HepG2 (cell line): Measurements from ENCODE around the gene ARVCF. TPM values are rescaled to one million over a fixed set of nuclear protein-coding genes. Genes with fewer than 3 reads are reported as not detected.

Experiments used
- BORCS8-MEF2B ChIP-seq: sonication (generic); formaldehyde crosslinking; IDR thresholded peaks from 2 replicates; pipeline ENCODE4 v1.8.0; 2022; ENCODE audit warnings: mild to moderate bottlenecking, missing genetic modification reagents
- BRD4 ChIP-seq: sonication (generic); formaldehyde crosslinking; IDR thresholded peaks from 2 replicates; pipeline ENCODE4 v1.4.0; 2020; ENCODE audit warnings: missing genetic modification reagents
- FOXK1 ChIP-seq: sonication (generic); formaldehyde crosslinking; IDR thresholded peaks from 2 replicates; pipeline ENCODE4 v1.4.0; 2020; ENCODE audit warnings: low read depth, missing genetic modification reagents, borderline replicate concordance
- HDAC6 ChIP-seq: fragments of 200-600 bp; sonication (generic); IDR thresholded peaks from 2 replicates; pipeline ENCODE4 v1.7.0; 2017; ENCODE audit warnings: mild to moderate bottlenecking, antibody characterized with exemption, low read length, low read depth
- HMGA1 ChIP-seq: sonication (generic); formaldehyde crosslinking; conservative IDR thresholded peaks from 2 replicates; pipeline ENCODE4 v1.4.0; 2020; ENCODE audit warnings: missing genetic modification reagents
- KAT2B ChIP-seq: fragments of 150-350 bp; IDR thresholded peaks from 2 replicates; pipeline ENCODE4 v1.6.1; 2014; ENCODE audit warnings: low read depth, low read length, borderline replicate concordance
- MED13 ChIP-seq: sonication (generic); formaldehyde crosslinking; IDR thresholded peaks from 2 replicates; pipeline ENCODE4 v1.5.0; 2020; ENCODE audit warnings: missing genetic modification reagents
- MIXL1 ChIP-seq: IDR thresholded peaks from 2 replicates; pipeline ENCODE4 v1.6.1; 2016
- NFKB2 ChIP-seq: sonication (generic); formaldehyde crosslinking; IDR thresholded peaks from 2 replicates; pipeline ENCODE4 v1.4.0; 2020; ENCODE audit warnings: missing genetic modification reagents, borderline replicate concordance
- NR2C2 ChIP-seq: sonication (generic); formaldehyde crosslinking; IDR thresholded peaks from 2 replicates; pipeline ENCODE4 v1.4.0; 2020; ENCODE audit warnings: missing genetic modification reagents, mild to moderate bottlenecking, moderate library complexity, borderline replicate concordance
- REL ChIP-seq: sonication (generic); formaldehyde crosslinking; conservative IDR thresholded peaks from 2 replicates; pipeline ENCODE4 v1.8.0; 2022; ENCODE audit warnings: mild to moderate bottlenecking, missing genetic modification reagents, moderate library complexity
- SALL2 ChIP-seq: sonication (generic); formaldehyde crosslinking; IDR thresholded peaks from 2 replicates; pipeline ENCODE4 v1.8.1; 2023; ENCODE audit warnings: mild to moderate bottlenecking, missing genetic modification reagents, inconsistent platforms
- SMAD3 ChIP-seq: sonication (generic); formaldehyde crosslinking; IDR thresholded peaks from 2 replicates; pipeline ENCODE4 v1.4.0; 2020; ENCODE audit warnings: missing genetic modification reagents
- ZNF136 ChIP-seq: sonication (generic); formaldehyde crosslinking; IDR thresholded peaks from 2 replicates; pipeline ENCODE4 v1.8.1; 2022; ENCODE audit warnings: low read depth, mild to moderate bottlenecking, moderate library complexity, missing genetic modification reagents
- ZNF382 ChIP-seq: sonication (generic); formaldehyde crosslinking; IDR thresholded peaks from 2 replicates; pipeline ENCODE4 v1.5.0; 2020; ENCODE audit warnings: missing genetic modification reagents, mild to moderate bottlenecking, borderline replicate concordance
- ZNF430 ChIP-seq: sonication (generic); formaldehyde crosslinking; IDR thresholded peaks from 2 replicates; pipeline ENCODE4 v1.9.0; 2021; ENCODE audit warnings: mild to moderate bottlenecking, missing genetic modification reagents
- ZNF660 ChIP-seq: sonication (generic); formaldehyde crosslinking; IDR thresholded peaks from 2 replicates; pipeline ENCODE4 v1.5.1; 2020; ENCODE audit warnings: mild to moderate bottlenecking, low read depth, missing genetic modification reagents, borderline replicate concordance
- ZNF761 ChIP-seq: sonication (generic); formaldehyde crosslinking; conservative IDR thresholded peaks from 2 replicates; pipeline ENCODE4 v1.4.0; 2020; ENCODE audit warnings: mild to moderate bottlenecking, missing genetic modification reagents
- polyA plus RNA-seq, 8 experiments: library from polyadenylated mRNA; depleted of rRNA in 3 of 8; stranded (reverse) in 7 of 8; unstranded in 1 of 8; fragments of >200 nt; fragmentation: Illumina TruSeq in 4 of 8; extraction: Trizol in 4 of 8; gene quantifications; 2 replicates each; pipeline versions ENCODE4 v1.2.1 to v1.2.3, GENCODE V29; 2011 to 2016; ENCODE audit warnings: low read depth in 4 of 8, missing spikeins in 1 of 8, mixed read lengths in 1 of 8; ENCODE audit not compliant: insufficient read depth in 1 of 8
- total RNA-seq, 5 experiments: library from RNA; depleted of rRNA; stranded (reverse); fragments of >200 nt; fragmentation: Illumina TruSeq; extraction: Trizol; gene quantifications; 2 replicates each; pipeline ENCODE4 v1.2.3, GENCODE V29; 2016; ENCODE audit warnings: low read depth in 1 of 5
- TF ChIP-seq, protein P1 (sequence below): sonication (generic); formaldehyde crosslinking; IDR thresholded peaks from 2 replicates; pipeline ENCODE4 v1.8.1; 2023; ENCODE audit warnings: missing genetic modification reagents, inconsistent platforms, borderline replicate concordance
- TF ChIP-seq, protein P2 (sequence below): fragments of 450-650 bp; IDR thresholded peaks from 2 replicates; pipeline ENCODE4 v1.6.1; 2016
- TF ChIP-seq, protein P3 (sequence below): sonication (generic); formaldehyde crosslinking; IDR thresholded peaks from 2 replicates; pipeline ENCODE4 v1.5.1; 2020; ENCODE audit warnings: missing genetic modification reagents, mild to moderate bottlenecking, borderline replicate concordance
- TF ChIP-seq, protein P4 (sequence below): sonication (generic); formaldehyde crosslinking; IDR thresholded peaks from 2 replicates; pipeline ENCODE4 v1.8.0; 2022; ENCODE audit warnings: missing genetic modification reagents, low read depth, mild to moderate bottlenecking, borderline replicate concordance
- TF ChIP-seq, protein P5 (sequence below): sonication (generic); formaldehyde crosslinking; conservative IDR thresholded peaks from 2 replicates; pipeline ENCODE4 v1.8.0; 2022; ENCODE audit warnings: missing genetic modification reagents

The ARVCF gene
- total and polyA plus RNA-seq, 2 of the 13 experiments (the other 11 are each of a cell fraction or from before 2014, with no cell fraction given) = 16.4 to 17.7 TPM

DNA sequence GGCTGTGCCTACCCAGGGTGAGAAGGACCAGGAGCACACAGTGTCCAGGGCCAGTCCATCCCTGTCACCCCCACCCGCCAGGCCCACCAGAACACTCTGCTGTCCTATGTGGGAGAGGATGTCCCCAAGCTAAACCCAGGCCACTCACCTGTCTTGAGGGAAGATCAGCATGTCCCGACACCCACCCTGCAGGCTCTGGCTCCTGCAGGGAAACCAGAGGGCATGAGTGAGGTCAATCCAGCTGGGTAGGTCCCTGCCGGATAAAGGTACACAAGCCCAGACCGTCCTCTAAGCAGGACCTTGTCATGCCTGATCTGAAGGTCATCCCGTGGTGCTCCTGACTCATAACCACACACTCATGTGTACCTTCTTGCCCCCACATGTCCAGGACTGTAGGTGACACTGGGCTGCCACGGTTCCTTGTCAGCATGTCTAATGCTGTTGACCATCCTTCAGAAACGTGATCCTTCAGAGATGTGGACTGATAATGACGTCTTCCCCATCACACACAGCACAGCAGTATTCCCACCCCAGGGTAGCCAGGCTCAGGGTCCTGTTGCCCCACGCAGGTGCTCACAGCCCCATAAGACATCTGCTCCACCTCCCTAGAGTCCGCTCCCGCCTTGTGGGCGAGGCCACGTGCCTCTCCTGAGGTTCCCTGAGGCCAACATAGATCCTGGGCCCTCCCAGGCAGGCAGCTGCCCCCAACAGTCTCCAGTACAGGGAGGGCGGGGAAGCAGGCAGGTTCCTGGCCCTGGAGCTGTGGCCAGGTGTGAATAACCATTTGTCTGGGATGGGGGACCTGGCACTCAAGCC is 6.1 kb downstream of the ARVCF start (continued):
- TF ChIP-seq, protein P1, sequence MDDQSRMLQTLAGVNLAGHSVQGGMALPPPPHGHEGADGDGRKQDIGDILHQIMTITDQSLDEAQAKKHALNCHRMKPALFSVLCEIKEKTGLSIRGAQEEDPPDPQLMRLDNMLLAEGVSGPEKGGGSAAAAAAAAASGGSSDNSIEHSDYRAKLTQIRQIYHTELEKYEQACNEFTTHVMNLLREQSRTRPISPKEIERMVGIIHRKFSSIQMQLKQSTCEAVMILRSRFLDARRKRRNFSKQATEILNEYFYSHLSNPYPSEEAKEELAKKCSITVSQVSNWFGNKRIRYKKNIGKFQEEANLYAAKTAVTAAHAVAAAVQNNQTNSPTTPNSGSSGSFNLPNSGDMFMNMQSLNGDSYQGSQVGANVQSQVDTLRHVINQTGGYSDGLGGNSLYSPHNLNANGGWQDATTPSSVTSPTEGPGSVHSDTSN (CRISPR knock-in tag) = no peak
- TF ChIP-seq REL (CRISPR knock-in tag) = no peak
- TF ChIP-seq, protein P2, sequence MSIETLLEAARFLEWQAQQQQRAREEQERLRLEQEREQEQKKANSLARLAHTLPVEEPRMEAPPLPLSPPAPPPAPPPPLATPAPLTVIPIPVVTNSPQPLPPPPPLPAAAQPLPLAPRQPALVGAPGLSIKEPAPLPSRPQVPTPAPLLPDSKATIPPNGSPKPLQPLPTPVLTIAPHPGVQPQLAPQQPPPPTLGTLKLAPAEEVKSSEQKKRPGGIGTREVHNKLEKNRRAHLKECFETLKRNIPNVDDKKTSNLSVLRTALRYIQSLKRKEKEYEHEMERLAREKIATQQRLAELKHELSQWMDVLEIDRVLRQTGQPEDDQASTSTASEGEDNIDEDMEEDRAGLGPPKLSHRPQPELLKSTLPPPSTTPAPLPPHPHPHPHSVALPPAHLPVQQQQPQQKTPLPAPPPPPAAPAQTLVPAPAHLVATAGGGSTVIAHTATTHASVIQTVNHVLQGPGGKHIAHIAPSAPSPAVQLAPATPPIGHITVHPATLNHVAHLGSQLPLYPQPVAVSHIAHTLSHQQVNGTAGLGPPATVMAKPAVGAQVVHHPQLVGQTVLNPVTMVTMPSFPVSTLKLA = peak; percentile 82
- no peak for TF ChIP-seq HDAC6
- TF ChIP-seq BORCS8-MEF2B (CRISPR knock-in tag) = peak; percentile 61; the same call in 1 of the 2 replicates
- TF ChIP-seq ZNF430 (CRISPR knock-in tag) = no peak
- TF ChIP-seq, protein P3, sequence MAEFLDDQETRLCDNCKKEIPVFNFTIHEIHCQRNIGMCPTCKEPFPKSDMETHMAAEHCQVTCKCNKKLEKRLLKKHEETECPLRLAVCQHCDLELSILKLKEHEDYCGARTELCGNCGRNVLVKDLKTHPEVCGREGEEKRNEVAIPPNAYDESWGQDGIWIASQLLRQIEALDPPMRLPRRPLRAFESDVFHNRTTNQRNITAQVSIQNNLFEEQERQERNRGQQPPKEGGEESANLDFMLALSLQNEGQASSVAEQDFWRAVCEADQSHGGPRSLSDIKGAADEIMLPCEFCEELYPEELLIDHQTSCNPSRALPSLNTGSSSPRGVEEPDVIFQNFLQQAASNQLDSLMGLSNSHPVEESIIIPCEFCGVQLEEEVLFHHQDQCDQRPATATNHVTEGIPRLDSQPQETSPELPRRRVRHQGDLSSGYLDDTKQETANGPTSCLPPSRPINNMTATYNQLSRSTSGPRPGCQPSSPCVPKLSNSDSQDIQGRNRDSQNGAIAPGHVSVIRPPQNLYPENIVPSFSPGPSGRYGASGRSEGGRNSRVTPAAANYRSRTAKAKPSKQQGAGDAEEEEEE (CRISPR knock-in tag) = 0 out of 2 replicates have a peak, but pooled peaks have one; percentile 64
- TF ChIP-seq BRD4 (CRISPR knock-in tag) = no peak
- TF ChIP-seq NR2C2 (CRISPR knock-in tag) = peak; percentile 71
- no peak for TF ChIP-seq HMGA1 (CRISPR knock-in tag)
- no peak for TF ChIP-seq ZNF136 (CRISPR knock-in tag)
- TF ChIP-seq, protein P4, sequence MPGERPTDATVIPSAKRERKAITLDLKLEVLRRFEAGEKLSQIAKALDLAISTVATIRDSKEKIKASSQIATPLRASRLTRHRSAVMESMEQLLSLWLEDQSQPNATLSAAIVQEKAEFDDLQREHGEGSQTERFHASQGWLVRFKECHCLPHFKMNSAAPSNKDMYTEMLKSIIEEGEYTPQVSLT (CRISPR knock-in tag) = no peak
- TF ChIP-seq KAT2B = no peak
- peak; percentile 23; the same call in 1 of the 2 replicates for TF ChIP-seq SALL2 (CRISPR knock-in tag)
- 0 out of 2 replicates have a peak, but pooled peaks have one; percentile 51 for TF ChIP-seq ZNF660
- no peak for TF ChIP-seq NFKB2 (CRISPR knock-in tag)
- 0 out of 2 replicates have a peak, but pooled peaks have one; percentile 42 for TF ChIP-seq SMAD3 (CRISPR knock-in tag)
- peak; percentile 65 for TF ChIP-seq MIXL1 (CRISPR knock-in tag)
- TF ChIP-seq, protein P5, sequence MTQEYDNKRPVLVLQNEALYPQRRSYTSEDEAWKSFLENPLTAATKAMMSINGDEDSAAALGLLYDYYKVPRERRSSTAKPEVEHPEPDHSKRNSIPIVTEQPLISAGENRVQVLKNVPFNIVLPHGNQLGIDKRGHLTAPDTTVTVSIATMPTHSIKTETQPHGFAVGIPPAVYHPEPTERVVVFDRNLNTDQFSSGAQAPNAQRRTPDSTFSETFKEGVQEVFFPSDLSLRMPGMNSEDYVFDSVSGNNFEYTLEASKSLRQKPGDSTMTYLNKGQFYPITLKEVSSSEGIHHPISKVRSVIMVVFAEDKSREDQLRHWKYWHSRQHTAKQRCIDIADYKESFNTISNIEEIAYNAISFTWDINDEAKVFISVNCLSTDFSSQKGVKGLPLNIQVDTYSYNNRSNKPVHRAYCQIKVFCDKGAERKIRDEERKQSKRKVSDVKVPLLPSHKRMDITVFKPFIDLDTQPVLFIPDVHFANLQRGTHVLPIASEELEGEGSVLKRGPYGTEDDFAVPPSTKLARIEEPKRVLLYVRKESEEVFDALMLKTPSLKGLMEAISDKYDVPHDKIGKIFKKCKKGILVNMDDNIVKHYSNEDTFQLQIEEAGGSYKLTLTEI = no peak
- TF ChIP-seq MED13 (CRISPR knock-in tag) = no peak
- TF ChIP-seq ZNF382 (CRISPR knock-in tag) = no peak
- no peak for TF ChIP-seq ZNF761 (CRISPR knock-in tag)
- peak; percentile 88; the same call in 1 of the 2 replicates for TF ChIP-seq FOXK1
